LNCaP clone FGC (cell line): Measurements from ENCODE around the gene GCK.
A peak's percentile ranks its signal among the peaks of the same experiment; 100 is the strongest.

ENCODE experiments used
- DNase-seq: peaks from one replicate; pipeline ENCODE4 v3.0.0-alpha.2; 2011; ENCODE audit warnings: low read depth
- H3K4me3 ChIP-seq: 2 replicates; pipeline ENCODE4 v1.5.1; 2011; ENCODE audit warnings: mild to moderate bottlenecking, low read depth, low read length, control low read depth
- CTCF ChIP-seq: IDR thresholded peaks from 2 replicates; pipeline ENCODE4 v1.5.1; 2012; ENCODE audit warnings: mild to moderate bottlenecking; ENCODE audit not compliant: control insufficient read depth, insufficient read depth; ENCODE audit errors: extremely low read depth

Gene GCK

GRCh38 chr7:44213877-44214388 is 24.7 kb upstream of the GCK start:
- no peak for TF ChIP-seq CTCF
- no peak overlapping the region for H3K4me3 ChIP-seq
- DNase-seq, result no peak

- H3K4me3 ChIP-seq, result no peak overlapping the region
- no peak for TF ChIP-seq CTCF
- no peak for DNase-seq
Measured at GRCh38 chr7:44213206-44213876, 24.1 kb upstream of the GCK start.

GRCh38 chr7:44212581-44213184 is 23.4 kb upstream of the GCK start:
- H3K4me3 ChIP-seq, result no peak overlapping the region
- TF ChIP-seq CTCF, result no peak
- DNase-seq, result peak; percentile 32

- H3K4me3 ChIP-seq, result no peak overlapping the region
- no peak for DNase-seq
- no peak for TF ChIP-seq CTCF
Measured at GRCh38 chr7:44212018-44212417, 22.8 kb upstream of the GCK start.

- no peak for DNase-seq
- TF ChIP-seq CTCF, result no peak
- H3K4me3 ChIP-seq, result no peak overlapping the region
Measured at GRCh38 chr7:44211126-44211675, 22.0 kb upstream of the GCK start.

- H3K4me3 ChIP-seq, result no peak overlapping the region
- DNase-seq, result no peak
- TF ChIP-seq CTCF, result no peak
Measured at GRCh38 chr7:44210107-44210506, 20.9 kb upstream of the GCK start.
